ENCODE measurements around the gene TXNDC17.

- TF ChIP-seq ZBTB8A (tag by site-specific recombination; IDR thresholded peaks at IDR 0.05), result no peak
- TF ChIP-seq CTCF (tag by site-specific recombination; IDR thresholded peaks at IDR 0.05), result no peak
- no peak for TF ChIP-seq SETDB1 (IDR thresholded peaks at IDR 0.05; ENCODE audit: insufficient read length, low read length)
- TF ChIP-seq ZSCAN18 (tag by site-specific recombination; IDR thresholded peaks at IDR 0.05), result no peak
- no peak for TF ChIP-seq ZNF274 (IDR thresholded peaks at IDR 0.05; ENCODE audit: low read length)
- TF ChIP-seq ZNF274 (tag by site-specific recombination; IDR thresholded peaks at IDR 0.05; ENCODE audit: borderline replicate concordance), result no peak
- no peak for TF ChIP-seq ATF2 (tag by site-specific recombination; IDR thresholded peaks at IDR 0.05; ENCODE audit: low read depth)
- TF ChIP-seq ZBTB44 (tag by site-specific recombination; IDR thresholded peaks at IDR 0.05), result no peak
- no peak for TF ChIP-seq ZNF311 (tag by site-specific recombination; IDR thresholded peaks at IDR 0.05; ENCODE audit: borderline replicate concordance)
- no peak for TF ChIP-seq GLIS2 (tag by site-specific recombination; IDR thresholded peaks at IDR 0.05)
- no peak for TF ChIP-seq SP2 (tag by site-specific recombination; IDR thresholded peaks at IDR 0.05)
- no peak for TF ChIP-seq ZBTB49 (tag by site-specific recombination; IDR thresholded peaks at IDR 0.05; ENCODE audit: low read depth)
- TF ChIP-seq ZNF148 (tag by site-specific recombination; IDR thresholded peaks at IDR 0.05; ENCODE audit: borderline replicate concordance), result no peak
- TF ChIP-seq BCL11A (tag by site-specific recombination; IDR thresholded peaks at IDR 0.05; ENCODE audit: low read depth), result no peak
Measured at GRCh38 chr17:6626616-6627015, 14.2 kb upstream of the TXNDC17 start.
